SU-DHL-6 (cell line): ENCODE results near the gene BOLA3.

ENCODE experiments used
- EZH2phosphoT487 ChIP-seq: fragments of 200-600 bp; sonication (generic), shearing (Covaris generic); conservative IDR thresholded peaks from 2 replicates; pipeline ENCODE4 v1.6.1; 2018; ENCODE audit warnings: mild to moderate bottlenecking, antibody characterized with exemption, low read length, moderate library complexity, mixed read lengths
- TF ChIP-seq, protein P1 (sequence below): fragments of 200-600 bp; sonication (generic); IDR thresholded peaks from one replicate; pipeline ENCODE4 v1.5.1; 2017; ENCODE audit warnings: antibody characterized with exemption, mild to moderate bottlenecking, low read length, moderate library complexity; ENCODE audit not compliant: insufficient read depth, poor library complexity, severe bottlenecking

GRCh38 chr2:74142340-74142739, 5.4 kb downstream of the BOLA3 start:
- no peak for TF ChIP-seq EZH2phosphoT487
- TF ChIP-seq, protein P1, sequence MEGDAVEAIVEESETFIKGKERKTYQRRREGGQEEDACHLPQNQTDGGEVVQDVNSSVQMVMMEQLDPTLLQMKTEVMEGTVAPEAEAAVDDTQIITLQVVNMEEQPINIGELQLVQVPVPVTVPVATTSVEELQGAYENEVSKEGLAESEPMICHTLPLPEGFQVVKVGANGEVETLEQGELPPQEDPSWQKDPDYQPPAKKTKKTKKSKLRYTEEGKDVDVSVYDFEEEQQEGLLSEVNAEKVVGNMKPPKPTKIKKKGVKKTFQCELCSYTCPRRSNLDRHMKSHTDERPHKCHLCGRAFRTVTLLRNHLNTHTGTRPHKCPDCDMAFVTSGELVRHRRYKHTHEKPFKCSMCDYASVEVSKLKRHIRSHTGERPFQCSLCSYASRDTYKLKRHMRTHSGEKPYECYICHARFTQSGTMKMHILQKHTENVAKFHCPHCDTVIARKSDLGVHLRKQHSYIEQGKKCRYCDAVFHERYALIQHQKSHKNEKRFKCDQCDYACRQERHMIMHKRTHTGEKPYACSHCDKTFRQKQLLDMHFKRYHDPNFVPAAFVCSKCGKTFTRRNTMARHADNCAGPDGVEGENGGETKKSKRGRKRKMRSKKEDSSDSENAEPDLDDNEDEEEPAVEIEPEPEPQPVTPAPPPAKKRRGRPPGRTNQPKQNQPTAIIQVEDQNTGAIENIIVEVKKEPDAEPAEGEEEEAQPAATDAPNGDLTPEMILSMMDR, result no peak
